ACC112 (cell line): ENCODE results near the gene PEX19.
A peak's percentile ranks its signal among the peaks of the same experiment; 100 is the strongest.

ENCODE experiments used
- H2AFZ ChIP-seq: fragments of 200-600 bp; sonication (generic); one replicate; pipeline ENCODE4 v1.6.0; 2017; ENCODE audit warnings: antibody characterized with exemption, low read length; ENCODE audit not compliant: unreplicated experiment
- H3K27ac ChIP-seq: fragments of 200-600 bp; sonication (generic); 2 replicates; pipeline ENCODE4 v1.5.1; 2014; ENCODE audit warnings: low read depth, mild to moderate bottlenecking, antibody characterized with exemption, low read length, moderate library complexity
- H3K27me3 ChIP-seq: fragments of 200-600 bp; sonication (generic); 2 replicates; pipeline ENCODE4 v1.6.1; 2014; ENCODE audit warnings: mild to moderate bottlenecking, antibody characterized with exemption, low read length, moderate library complexity, mixed read lengths; ENCODE audit not compliant: insufficient read depth
- H3K36me3 ChIP-seq: fragments of 200-600 bp; sonication (generic); 2 replicates; pipeline ENCODE4 v1.6.1; 2016; ENCODE audit warnings: mild to moderate bottlenecking, antibody characterized with exemption, low read length, moderate library complexity, mixed read lengths; ENCODE audit not compliant: insufficient read depth
- H3K4me1 ChIP-seq: fragments of 200-600 bp; sonication (generic); one replicate; pipeline ENCODE4 v1.6.1; 2016; ENCODE audit warnings: low read length, mixed read lengths; ENCODE audit not compliant: insufficient read depth, unreplicated experiment, control insufficient read depth
- H3K4me3 ChIP-seq: fragments of 200-600 bp; sonication (generic); 2 replicates; pipeline ENCODE4 v1.5.1; 2014; ENCODE audit warnings: mild to moderate bottlenecking, low read depth, low read length
- H3K79me2 ChIP-seq: fragments of 200-600 bp; sonication (generic); one replicate; pipeline ENCODE4 v1.6.0; 2016; ENCODE audit warnings: low read length; ENCODE audit not compliant: control insufficient read depth, unreplicated experiment, insufficient read depth

The PEX19 gene

GRCh38 chr1:160282807-160283206 lies 2.1 kb downstream of the PEX19 start:
- peak overlapping the region; percentile 86; the same call in 1 of the 2 replicates for H3K4me3 ChIP-seq
- peaks cover 38% of the 10 kb centered on the region for H3K36me3 ChIP-seq
- 0 out of 2 replicates have a peak overlapping the region, but pooled peaks have one; percentile 82 for H3K27ac ChIP-seq
- H2AFZ ChIP-seq, result no peak overlapping the region
- peaks cover 32% of the 10 kb centered on the region for H3K79me2 ChIP-seq
- no peaks in the 10 kb centered on the region for H3K27me3 ChIP-seq
- H3K4me1 ChIP-seq, result peaks cover 19% of the 10 kb centered on the region

DNA sequence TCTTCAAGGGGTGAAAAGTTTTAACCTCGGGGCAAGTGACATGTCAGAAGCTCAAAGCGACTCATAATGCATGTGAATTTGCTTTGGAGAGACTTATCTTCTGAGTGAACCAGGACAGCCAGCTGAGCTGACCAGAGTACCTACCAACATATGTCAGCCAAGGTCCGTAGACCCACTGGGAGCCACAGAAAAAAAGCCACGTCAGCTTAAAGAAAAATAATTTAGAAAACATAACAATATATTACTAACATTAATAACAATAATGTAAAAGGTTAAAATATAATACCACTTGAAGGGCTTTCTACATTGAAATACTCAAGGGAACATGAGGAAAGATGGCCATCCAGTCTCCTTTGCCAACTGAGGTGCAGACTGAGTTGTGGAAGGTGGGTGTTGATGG lies 6.9 kb downstream of the PEX19 start:
- Histone ChIP-seq H3K4me3 (no peak overlapping the region), H3K79me2 (peaks cover 14% of the 10 kb centered on the region), H3K27me3 (no peaks in the 10 kb centered on the region), H3K36me3 (peaks cover 48% of the 10 kb centered on the region), H2AFZ (no peak overlapping the region), H3K4me1 (peaks cover 4% of the 10 kb centered on the region), H3K27ac (no peak overlapping the region)

- H2AFZ ChIP-seq, result no peak overlapping the region
- peaks cover 7% of the 10 kb centered on the region for H3K79me2 ChIP-seq
- H3K4me1 ChIP-seq, result no peaks in the 10 kb centered on the region
- H3K4me3 ChIP-seq, result no peak overlapping the region
- no peaks in the 10 kb centered on the region for H3K27me3 ChIP-seq
- no peak overlapping the region for H3K27ac ChIP-seq
- H3K36me3 ChIP-seq, result peaks cover 42% of the 10 kb centered on the region
Observed at GRCh38 chr1:160277330-160277729, 7.6 kb downstream of the PEX19 start.

- no peaks in the 10 kb centered on the region for H3K27me3 ChIP-seq
- H2AFZ ChIP-seq, result no peak overlapping the region
- no peaks in the 10 kb centered on the region for H3K36me3 ChIP-seq
- no peak overlapping the region for H3K4me3 ChIP-seq
- no peaks in the 10 kb centered on the region for H3K79me2 ChIP-seq
- no peaks in the 10 kb centered on the region for H3K4me1 ChIP-seq
- no peak overlapping the region for H3K27ac ChIP-seq
Observed at GRCh38 chr1:160271025-160271424, 13.9 kb downstream of the PEX19 start.

- no peak overlapping the region for H3K4me3 ChIP-seq
- no peak overlapping the region for H2AFZ ChIP-seq
- H3K4me1 ChIP-seq, result peaks cover 4% of the 10 kb centered on the region
- H3K27me3 ChIP-seq, result no peaks in the 10 kb centered on the region
- H3K36me3 ChIP-seq, result no peaks in the 10 kb centered on the region
- H3K79me2 ChIP-seq, result no peaks in the 10 kb centered on the region
- H3K27ac ChIP-seq, result no peak overlapping the region
Observed at GRCh38 chr1:160267284-160267991, 17.5 kb downstream of the PEX19 start.

- H3K4me1 ChIP-seq, result peaks cover 15% of the 10 kb centered on the region
- no peaks in the 10 kb centered on the region for H3K36me3 ChIP-seq
- peaks cover 23% of the 10 kb centered on the region for H3K79me2 ChIP-seq
- no peak overlapping the region for H3K4me3 ChIP-seq
- H3K27ac ChIP-seq, result no peak overlapping the region
- H3K27me3 ChIP-seq, result no peaks in the 10 kb centered on the region
- no peak overlapping the region for H2AFZ ChIP-seq
Observed at GRCh38 chr1:160264795-160265307, 20.1 kb downstream of the PEX19 start.

DNA sequence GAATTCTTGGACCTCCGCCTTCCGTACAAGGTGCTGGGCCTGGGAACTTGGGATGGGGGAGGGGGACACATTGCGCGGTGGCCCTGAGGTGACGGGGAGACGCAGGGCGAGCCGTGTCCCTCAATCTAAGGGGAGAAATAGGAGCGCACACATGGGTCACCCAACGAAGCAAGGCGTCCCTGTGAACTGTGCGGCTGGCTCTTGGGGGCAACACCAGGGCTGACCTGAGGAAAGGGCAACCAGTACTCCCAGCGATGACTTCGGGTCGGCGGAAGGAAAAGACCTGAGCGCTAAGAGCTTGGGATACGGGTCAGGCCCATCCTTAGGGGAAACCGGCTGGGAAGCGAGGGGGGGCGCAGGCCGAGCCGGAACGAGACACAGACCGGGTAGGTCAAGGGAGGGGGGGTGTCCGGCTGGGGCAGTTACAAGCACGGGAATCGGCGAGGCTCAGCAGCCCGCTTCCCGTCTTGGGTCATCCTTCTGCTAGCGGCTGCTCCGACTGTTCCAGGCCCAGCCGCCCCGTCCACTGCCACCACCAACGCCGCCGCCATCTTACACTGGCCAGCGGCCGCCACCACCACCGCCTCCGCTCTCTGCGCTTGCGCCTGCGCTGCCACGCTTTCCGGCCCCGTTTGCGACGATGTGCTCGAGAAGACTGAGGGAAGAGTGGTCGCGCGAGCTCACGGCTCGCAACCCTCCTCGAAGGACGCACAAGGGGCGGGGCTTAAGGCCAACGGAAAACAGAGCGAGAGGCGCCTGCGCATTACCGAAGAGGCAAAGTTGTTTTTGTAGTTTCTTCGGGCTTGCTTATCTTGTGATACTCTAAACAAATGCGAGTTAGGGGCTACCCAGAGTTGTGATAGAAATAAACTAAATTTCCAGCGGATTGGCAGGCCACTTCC lies 22.8 kb downstream of the PEX19 start, which contains the start of gene DCAF8:
TSS of gene DCAF8 (minus strand) at position 657 of the 902 bp plus-strand sequence. CDS start 18,541 bp downstream, outside the sequence.
- no peaks in the 10 kb centered on the region for H3K36me3 ChIP-seq
- H3K27ac ChIP-seq, result peak within 1 kb of the TSS; percentile 94
- peak within 1 kb of the TSS; percentile 87 for H2AFZ ChIP-seq
- H3K4me3 ChIP-seq, result peak within 1 kb of the TSS; percentile 98
- H3K4me1 ChIP-seq, result peaks cover 31% of the 10 kb centered on the region
- H3K27me3 ChIP-seq, result no peaks in the 10 kb centered on the region
- peaks cover 47% of the 10 kb centered on the region for H3K79me2 ChIP-seq

DNA sequence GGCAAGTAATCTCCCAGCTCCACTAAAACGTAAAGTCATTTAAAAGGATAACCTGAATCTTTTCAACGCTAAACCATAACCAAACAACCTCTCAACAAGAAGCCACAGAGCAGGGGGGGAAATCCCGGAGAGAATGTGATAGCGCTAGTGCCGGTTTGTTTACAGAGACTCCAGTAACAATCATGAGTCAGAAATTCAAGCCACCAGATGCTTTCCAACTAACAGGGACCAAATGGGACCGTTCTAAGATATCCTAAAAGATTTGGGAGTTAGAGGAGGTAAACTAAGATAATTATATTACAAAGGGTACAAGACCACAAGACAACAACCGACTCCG lies 23.4 kb downstream of the PEX19 start:
- Histone ChIP-seq H3K4me1 (peaks cover 37% of the 10 kb centered on the region), H2AFZ (peak overlapping the region; percentile 26), H3K79me2 (peaks cover 47% of the 10 kb centered on the region), H3K27me3 (no peaks in the 10 kb centered on the region), H3K4me3 (peak overlapping the region; percentile 98), H3K27ac (peak overlapping the region; percentile 94), H3K36me3 (no peaks in the 10 kb centered on the region)

DNA sequence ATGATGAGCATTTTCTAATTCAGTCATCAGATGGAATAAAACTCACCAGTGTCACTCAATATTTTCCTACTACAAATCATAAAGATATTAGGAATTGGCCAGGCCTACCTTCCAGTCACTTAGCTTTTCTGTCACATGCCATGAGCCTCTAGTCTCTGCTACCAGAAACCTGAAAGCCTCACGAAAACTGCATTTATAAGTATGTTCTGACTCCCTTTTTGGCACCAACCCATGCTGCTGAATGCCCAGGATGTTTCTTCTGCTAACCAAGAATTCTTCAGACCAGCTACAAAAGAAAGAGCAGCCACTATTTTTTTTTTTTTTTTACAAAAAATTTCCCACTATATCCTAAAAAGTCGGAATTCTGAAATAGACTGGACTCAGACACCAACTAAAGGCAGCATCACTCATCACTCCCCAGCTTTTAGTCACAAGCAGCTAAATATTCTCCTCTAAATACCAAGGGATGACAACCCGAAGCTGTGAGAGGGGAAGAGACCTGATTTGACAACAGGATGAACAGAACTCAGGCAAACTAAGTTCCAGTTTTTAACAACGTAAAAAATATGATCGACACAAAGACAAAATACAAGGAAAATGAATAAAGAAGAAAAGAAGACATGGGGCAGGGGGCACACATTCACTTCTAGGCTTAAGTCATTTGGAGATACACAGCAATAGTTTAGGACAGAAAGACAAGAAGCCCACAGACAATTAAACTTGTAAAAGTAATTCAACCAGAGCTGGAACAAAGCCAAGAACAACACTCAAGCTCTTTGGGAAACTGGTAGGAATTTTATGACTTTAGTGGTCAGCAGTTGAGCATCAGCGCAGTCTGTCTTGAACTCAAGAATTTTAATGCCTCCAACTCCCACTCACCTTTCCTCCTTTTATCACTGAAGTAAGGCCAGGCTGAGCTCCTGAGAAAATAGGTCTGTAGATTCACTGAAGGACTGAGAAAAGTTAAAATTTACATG lies 24.2 kb downstream of the PEX19 start:
- Histone ChIP-seq H3K27ac (peak overlapping the region; percentile 94), H3K79me2 (peaks cover 51% of the 10 kb centered on the region), H2AFZ (no peak overlapping the region), H3K4me1 (peaks cover 43% of the 10 kb centered on the region), H3K4me3 (peak overlapping the region; percentile 98), H3K27me3 (no peaks in the 10 kb centered on the region), H3K36me3 (no peaks in the 10 kb centered on the region)
